Measurements from ENCODE around the gene SLC25A34.

SLC25A34 gene

GRCh38 chr1:15733218-15733725 lies 2.8 kb upstream of the SLC25A34 start:
- no peak for DNase-seq (ENCODE audit: low read depth)

- DNase-seq (ENCODE audit: low read depth): no peak
Measured at GRCh38 chr1:15733726-15734226, 2.3 kb upstream of the SLC25A34 start.

- DNase-seq (ENCODE audit: low read depth): no peak
Measured at GRCh38 chr1:15734296-15734695, 1.8 kb upstream of the SLC25A34 start.

- DNase-seq (ENCODE audit: low read depth): no peak
Measured at GRCh38 chr1:15734901-15735300, 1.2 kb upstream of the SLC25A34 start.

- DNase-seq (ENCODE audit: low read depth): no peak
Measured at GRCh38 chr1:15735304-15736037, 587 bp upstream of the SLC25A34 start.

- no peak for DNase-seq (ENCODE audit: low read depth)
Measured at GRCh38 chr1:15736892-15737261, 819 bp downstream of the SLC25A34 start.

GRCh38 chr1:15737324-15738319 lies 1.6 kb downstream of the SLC25A34 start:
- DNase-seq (ENCODE audit: low read depth): no peak

GRCh38 chr1:15738416-15739113 lies 2.5 kb downstream of the SLC25A34 start:
- DNase-seq (ENCODE audit: low read depth): no peak

- DNase-seq (ENCODE audit: low read depth): no peak
Measured at GRCh38 chr1:15739259-15739658, 3.2 kb downstream of the SLC25A34 start.

GRCh38 chr1:15739745-15740144 lies 3.7 kb downstream of the SLC25A34 start:
- no peak for DNase-seq (ENCODE audit: low read depth)

GRCh38 chr1:15740924-15741850 lies 5.1 kb downstream of the SLC25A34 start:
- peak; percentile 33 for DNase-seq (ENCODE audit: low read depth)

- no peak for DNase-seq (ENCODE audit: low read depth)
Measured at GRCh38 chr1:15742339-15742801, 6.3 kb downstream of the SLC25A34 start, which contains the start of gene TMEM82. Gene TMEM82, plus strand, starts transcription at chr1:15742499. Its CDS starts 61 bp downstream, at chr1:15742560.

GRCh38 chr1:15744122-15744679 lies 8.1 kb downstream of the SLC25A34 start:
- no peak for DNase-seq (ENCODE audit: low read depth)

- no peak for DNase-seq (ENCODE audit: low read depth)
Measured at GRCh38 chr1:15747378-15747777, 11.3 kb downstream of the SLC25A34 start.

GRCh38 chr1:15748264-15748663 lies 12.2 kb downstream of the SLC25A34 start:
- no peak for DNase-seq (ENCODE audit: low read depth)

- no peak for DNase-seq (ENCODE audit: low read depth)
Measured at GRCh38 chr1:15748690-15749398, 12.8 kb downstream of the SLC25A34 start.

- DNase-seq (ENCODE audit: low read depth): no peak
Measured at GRCh38 chr1:15749399-15750291, 13.6 kb downstream of the SLC25A34 start.

- no peak for DNase-seq (ENCODE audit: low read depth)
Measured at GRCh38 chr1:15750924-15751323, 14.9 kb downstream of the SLC25A34 start.

- DNase-seq (ENCODE audit: low read depth): no peak
Measured at GRCh38 chr1:15751717-15752116, 15.7 kb downstream of the SLC25A34 start.
